G401 (cell line): Measurements from ENCODE around the gene OTOGL. TPM values are rescaled to one million over a fixed set of nuclear protein-coding genes. Genes with fewer than 3 reads are reported as not detected.

Experiments
- DNase-seq: peaks from one replicate; pipeline ENCODE4 v3.0.0-alpha.2; 2015; ENCODE audit warnings: low spot score
- in situ Hi-C: cut with HindIII; loops from 2 replicates; pipeline ENCODE4 v1.10.0; 2016; ENCODE audit warnings: low sequenced_read_pairs, mixed read lengths
- total RNA-seq: library from RNA; depleted of rRNA; stranded (reverse); fragments of >200 nt; shearing (Covaris generic); gene quantifications from 2 replicates; pipeline ENCODE4 v1.2.3, GENCODE V29; 2014

The OTOGL gene
- total RNA-seq, 1 experiment from 2014 or later = not detected

DNA sequence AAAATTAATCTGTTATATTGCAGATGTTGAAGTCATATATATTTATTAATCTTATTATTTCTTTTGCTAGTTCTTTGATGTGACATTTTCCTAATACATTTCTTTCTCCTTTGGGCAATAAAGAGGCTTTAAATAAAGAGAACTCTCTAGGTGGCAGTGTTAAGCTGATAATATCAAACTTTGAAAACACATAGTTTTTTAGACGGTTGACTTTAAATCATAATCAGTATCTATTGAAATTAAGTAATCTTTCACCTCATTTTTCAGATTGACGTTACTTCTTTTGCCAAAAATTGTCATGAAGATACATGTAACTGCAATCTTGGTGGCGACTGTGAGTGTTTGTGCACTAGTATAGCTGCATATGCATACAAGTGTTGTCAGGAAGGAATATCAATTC, 213.9 kb downstream of the OTOGL start:
- in situ Hi-C loops = no loop called here
- DNase-seq = no peak

DNA sequence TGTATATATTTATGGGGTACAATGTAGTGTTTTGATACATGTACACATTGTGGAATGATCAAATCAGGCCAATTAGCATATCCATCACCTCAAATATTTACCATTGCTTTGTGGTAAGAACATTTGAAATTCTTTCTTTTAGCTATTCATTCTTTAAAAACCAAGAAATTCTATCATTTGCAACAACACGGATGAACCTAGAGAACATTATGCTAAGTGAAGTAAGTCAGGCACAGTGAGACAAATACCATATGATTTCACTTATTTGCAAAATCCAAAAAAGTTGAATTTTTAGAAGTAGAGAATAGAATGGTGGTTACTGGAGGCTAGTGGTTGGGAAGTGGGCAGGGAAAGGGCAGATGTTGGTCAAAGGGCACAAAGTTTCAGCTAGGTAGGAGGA, 215.4 kb downstream of the OTOGL start:
- in situ Hi-C loops = no loop called here
- no peak for DNase-seq

DNA sequence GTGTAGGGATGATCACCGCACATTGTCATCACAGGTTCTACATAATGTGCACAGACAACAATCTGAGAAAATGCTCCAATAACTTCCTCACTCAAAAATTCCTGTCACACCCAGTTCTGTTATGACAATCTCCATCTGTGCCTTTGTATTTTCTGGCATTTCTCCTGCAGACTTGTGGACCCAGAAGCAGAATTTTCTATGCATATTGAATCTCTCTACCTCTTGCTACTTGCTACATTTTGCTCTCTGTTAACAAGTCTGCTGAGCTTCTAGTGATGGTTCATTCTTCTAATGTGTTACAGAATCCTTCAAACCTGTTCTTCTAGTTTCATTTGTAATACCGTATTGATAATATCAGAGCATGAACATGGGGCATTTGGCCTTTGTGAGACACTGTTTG, 216.9 kb downstream of the OTOGL start:
- in situ Hi-C loops = no loop called here
- DNase-seq = peak; percentile 90

DNA sequence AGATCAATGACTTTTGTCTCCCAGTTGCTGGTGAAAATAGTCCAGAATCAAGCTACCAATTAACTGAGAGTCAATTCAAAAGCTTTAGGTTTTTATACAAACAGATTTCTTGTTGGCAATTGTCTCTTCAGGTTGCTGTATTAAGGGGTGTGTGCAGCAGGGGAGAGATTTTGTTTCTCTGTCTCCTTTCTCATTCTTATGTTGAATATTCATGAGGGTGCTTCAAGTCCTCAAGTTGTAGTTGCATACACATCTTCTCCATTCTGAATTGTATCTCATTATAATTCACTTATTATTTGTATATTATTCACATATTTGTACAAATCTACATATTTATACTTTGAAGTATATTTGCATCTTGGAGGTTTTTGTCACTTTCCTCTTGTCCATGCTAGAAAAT, 218.0 kb downstream of the OTOGL start:
- peak; percentile 23 for DNase-seq

DNA sequence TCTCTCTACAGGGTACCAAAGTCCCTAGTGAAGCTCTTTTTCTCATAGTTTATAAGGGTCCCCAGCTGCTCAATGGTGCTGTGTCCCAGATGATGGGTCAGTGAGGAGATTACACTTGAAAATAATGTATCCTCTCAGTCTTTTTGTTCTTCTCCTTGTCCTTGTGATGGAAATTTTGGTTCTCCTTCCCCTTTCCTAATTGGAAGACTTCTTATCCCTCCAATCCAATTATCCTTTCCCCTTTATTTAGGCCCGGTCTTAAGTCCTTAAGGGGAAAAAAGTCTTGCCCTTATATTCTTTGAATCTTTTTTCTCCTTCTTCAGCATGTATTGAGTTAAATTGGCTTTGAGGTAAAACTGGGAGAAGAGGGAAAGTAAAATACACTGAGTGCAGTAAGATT, 218.6 kb downstream of the OTOGL start:
- in situ Hi-C loops = no loop called here
- DNase-seq = no peak

More for the DNA sequence above, 218.0 kb downstream of the OTOGL start:
- in situ Hi-C loops = no loop called here

DNA sequence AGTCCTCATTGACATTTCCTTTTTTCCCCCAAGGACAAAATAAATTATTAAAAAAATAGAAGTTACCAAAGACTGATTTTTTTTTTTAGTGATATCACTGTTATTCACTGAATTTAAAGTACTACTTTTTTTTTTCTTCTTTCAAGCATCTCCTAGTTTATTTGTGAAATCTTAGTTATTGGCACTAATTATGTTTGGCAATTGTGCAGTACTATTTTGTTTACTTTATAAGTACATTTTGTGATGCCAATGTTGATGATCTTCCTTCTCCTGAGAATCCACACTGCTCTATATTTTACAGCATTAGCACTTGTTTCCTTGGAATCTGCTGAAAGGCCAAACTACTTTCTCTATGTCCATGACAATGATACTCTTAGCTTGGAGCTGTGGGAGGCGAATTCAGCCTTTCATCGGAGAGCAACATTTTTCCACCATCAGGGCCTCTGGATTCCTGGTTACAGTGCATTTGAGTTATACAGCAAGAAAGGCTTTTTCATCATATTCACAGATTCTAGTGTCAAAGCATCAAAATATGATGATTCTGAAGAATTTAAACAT, 220.9 kb downstream of the OTOGL start:
- in situ Hi-C loops = no loop called here
- DNase-seq = no peak

DNA sequence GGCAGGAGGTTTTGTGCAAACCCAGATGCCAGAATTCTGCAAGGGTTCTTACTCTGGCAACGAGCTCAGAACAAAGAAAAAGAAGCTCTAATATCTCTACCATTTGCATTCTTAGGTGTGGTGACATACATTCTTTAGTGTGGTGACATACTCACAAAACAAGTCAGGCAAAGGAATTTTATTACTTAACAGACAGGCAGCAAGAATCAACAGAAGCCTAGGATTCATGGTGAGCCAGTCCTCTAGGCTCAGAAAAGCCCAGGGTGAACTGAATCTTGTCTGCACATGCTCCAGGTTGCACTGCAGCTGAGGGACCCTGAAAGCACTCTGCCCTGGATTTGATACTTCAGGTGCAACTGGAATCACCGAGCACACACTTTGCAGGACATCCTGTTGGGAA, 222.3 kb downstream of the OTOGL start:
- DNase-seq = no peak
- in situ Hi-C loops = no loop called here

DNA sequence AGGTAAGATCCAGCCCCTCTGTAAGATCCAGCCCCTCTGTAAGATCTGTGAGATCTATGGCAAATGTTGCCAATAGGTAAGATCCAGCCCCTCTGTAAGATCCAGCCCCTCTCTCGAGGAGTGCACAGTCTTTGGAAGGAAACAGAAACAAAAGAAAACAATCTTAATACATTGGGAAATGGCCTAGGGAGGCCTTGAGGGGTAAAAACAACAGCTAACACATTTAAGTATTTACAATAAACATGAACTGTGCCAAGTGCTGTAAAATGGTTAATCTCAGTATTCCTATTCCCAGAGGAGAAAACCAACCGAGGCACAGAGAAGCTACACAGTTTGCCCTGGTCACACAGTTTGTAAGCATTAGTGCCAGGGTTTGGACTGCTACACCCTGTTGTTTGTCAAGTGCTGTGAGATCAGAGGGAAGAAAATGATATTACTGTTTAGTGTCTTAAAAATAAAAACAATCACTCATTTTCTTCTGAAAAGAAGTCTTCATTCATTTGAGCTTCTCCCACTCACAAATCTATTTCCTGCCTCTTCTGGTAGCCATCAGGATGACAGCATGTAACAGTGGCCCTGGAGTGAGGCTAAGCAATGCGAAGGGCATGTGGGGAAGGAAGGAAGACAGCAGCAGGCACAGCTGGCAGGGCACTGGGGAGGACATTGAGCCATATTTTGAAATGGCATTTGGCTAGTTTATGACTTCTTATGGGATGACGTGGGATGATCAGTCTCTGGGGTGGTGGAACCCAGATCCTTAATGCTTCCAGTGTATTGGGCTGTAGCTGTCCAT, 226.0 kb downstream of the OTOGL start:
- in situ Hi-C loops = no loop called here
- no peak for DNase-seq

DNA sequence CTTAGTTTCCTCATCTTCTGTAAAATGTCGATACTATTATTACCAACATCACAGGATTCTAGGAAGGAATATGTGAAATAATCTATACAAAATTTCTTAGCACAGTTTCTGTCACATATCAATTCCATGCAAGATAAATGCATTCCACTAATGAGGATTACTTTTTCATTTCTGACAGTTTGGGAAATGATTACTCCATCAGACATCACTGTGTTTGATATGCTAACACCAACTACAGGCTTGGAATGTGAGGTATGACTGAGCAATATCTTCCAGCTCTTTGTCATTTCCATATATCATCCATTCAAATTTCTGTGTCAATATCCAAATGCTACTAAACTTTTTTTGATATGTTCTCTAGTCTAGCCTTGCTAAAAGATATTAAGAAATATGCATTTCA, 233.5 kb downstream of the OTOGL start:
- no peak for DNase-seq
- in situ Hi-C loops = no loop called here

DNA sequence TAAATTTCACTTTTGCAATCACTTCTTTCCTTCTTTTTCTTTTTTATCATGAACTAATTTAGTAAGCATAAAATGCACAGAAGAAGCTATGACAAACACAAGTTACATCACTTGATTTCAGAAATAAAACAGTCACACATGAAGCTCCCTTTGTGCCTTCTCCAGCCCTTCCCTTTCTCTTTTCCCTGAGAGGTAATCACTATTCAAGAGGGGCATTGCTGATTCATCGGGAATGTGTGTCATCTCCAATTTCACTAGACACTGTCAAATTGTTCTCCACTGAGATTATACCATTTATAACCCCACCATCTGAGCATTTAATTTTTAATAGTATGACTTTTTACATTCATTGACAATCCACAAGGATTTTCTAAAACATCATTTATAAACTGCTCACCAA, 253.1 kb downstream of the OTOGL start:
- DNase-seq = no peak
- in situ Hi-C loops = no loop called here

DNA sequence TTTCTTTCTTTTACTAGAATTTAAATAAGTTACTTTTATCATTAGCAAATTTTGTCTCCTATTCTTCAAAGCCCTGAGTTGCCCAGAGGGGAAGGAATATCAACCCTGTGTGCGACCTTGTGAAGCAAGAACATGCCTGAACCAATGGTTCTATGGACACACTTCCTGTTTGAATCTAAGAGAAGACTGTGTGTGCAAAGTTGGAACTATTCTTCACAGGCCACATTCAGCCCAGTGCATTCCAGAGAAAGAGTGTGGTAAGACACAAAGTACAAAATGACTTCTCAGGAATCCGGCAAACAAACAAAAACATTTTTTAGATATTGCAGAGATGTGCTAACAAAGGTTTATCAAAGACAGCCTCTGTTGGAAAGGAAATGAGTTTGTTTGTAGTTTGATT, 253.9 kb downstream of the OTOGL start:
- no peak for DNase-seq
- in situ Hi-C loops = no loop called here

DNA sequence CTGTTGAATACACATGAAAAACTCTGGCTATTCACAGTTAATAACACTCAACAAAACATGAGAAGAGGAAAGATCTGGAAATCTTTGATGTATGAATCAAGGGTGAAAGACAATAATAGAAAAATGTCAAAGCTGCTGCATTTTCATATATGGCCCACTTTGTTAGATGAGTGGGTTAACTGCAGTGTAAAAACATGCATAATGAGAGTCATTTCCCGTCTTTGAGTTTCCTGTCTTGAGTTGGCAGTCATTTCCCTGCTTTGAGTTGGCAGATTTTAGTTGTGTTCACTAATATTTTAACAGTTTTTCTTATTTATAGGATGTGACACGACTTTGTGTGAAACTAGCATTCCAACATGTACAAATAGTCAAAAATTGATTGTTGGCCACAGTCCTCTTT, 256.8 kb downstream of the OTOGL start:
- no peak for DNase-seq
- in situ Hi-C loops = no loop called here

DNA sequence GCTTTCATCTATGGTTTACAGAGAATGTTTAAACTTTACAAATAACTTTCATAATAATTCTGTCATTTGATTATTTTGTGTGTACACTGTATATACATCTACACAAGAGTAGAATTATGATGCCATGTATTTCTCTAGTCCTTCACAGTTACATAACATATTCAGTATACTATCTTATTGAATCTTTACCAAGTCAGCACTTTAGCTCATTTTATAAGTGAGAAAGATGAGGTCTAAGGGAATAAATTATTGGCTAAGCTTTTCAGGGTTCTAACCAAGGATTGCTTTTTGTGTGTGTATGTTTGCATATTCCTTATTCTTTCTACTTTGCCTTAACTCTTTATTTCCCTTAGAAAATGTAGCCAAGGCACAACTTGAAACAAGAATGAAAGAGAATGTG, 260.4 kb downstream of the OTOGL start:
- no peak for DNase-seq
- in situ Hi-C loops = no loop called here

DNA sequence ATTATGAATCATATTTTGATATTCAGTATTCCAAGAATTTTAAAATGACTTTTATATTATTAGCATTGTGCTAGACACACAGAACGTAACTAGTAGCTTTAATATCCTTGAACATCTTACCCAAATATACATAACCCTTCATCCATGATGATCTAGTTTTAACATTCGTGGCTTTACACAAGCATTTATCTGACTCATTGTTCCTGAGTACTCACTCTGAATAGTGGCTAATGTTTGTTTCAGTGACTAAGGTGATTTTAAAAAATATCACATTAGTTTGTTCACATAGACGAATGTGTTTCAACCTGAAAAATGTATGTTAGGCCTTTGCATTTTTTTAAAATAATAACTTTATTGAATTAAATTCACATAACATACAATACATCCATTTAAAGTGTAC, 264.7 kb downstream of the OTOGL start:
- in situ Hi-C loops = no loop called here
- DNase-seq = no peak

DNA sequence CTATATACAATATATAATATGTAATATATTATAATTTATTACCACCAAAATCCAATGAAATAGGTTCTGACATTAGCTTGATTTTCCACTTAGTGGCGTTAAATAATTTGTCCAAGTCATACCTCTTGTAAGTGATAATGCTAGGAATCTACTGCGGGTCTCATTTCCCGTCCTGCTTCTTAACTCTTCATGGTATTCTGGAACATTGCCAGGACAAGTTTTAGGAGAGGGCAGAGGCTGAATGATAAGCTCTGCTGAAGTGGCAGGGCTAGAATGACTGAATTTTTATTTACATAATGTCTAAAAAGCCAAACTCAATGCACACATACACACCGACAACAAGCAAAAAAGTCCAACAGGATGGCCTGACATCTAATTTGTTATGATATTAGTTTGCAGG, 274.3 kb downstream of the OTOGL start:
- in situ Hi-C loops = no loop called here
- DNase-seq = no peak

DNA sequence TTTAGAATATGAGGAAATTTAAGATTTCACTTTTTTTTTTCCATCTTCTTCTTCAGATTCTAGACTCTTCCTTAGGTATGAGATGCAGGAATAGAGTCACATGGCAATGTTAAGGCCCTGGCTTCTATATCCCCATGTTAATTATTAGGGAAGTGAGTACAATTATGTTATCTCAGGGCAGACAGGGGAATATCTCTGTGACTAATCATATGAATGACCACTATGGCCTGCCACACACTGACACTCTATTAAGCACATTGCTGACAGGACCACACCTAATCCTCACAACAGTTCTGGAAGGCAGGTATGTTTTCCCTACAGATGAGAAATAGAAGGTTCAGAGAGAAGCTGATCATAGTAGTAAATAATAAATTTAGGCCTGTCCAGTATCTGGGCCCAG, 275.3 kb downstream of the OTOGL start:
- DNase-seq = no peak

DNA sequence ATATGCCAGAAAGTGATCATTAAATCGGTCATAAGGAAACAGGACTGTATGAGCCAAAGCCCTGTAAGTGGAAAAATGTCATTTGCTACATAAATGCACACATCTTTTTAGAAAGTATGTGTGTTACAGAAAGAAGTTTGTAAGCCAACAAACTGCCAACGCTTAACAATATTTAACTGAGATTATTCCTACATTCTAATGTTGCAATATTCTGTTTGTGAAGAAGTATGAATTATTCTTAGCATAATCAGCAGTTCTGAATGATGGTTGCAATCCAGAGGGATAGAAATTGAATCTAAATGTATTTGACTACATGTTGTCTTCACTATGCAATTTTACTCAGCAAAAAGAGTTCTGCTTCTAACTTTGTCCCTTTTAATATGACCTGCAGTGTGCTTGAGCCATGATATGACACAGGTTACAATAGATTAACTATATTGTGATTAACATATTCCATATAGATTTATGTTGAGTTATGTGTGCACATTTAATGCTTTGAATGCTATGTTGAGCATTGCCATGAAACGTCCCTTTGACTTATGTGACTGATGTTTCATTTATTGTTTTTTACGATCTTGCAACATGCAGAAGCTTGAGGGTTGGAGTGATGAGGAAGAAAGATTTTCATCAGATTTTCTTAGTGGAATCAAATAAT, 277.9 kb downstream of the OTOGL start:
- in situ Hi-C loops = no loop called here

More for the DNA sequence above, 275.3 kb downstream of the OTOGL start:
- in situ Hi-C loops = no loop called here

DNA sequence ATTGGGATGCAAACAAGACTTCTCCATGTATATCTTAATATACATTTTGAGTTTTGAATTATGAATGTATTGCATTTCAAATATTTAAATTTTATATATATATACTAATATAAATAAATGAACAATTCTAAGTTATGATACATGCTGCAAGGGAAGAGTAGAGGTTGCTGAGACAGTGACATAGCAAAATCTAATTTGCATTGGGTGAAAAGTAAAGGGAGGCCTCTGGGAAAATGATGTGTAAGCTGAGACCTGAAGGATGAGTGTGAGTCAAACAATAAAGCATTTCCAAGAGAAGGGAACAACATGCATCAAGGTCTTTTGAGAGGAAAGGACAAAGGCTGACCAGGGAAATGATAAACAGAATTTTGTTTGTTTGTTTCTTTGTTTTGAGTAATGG, 281.8 kb downstream of the OTOGL start:
- no peak for DNase-seq
- in situ Hi-C loops = no loop called here

More for the DNA sequence above, 277.9 kb downstream of the OTOGL start:
- DNase-seq = no peak

DNA sequence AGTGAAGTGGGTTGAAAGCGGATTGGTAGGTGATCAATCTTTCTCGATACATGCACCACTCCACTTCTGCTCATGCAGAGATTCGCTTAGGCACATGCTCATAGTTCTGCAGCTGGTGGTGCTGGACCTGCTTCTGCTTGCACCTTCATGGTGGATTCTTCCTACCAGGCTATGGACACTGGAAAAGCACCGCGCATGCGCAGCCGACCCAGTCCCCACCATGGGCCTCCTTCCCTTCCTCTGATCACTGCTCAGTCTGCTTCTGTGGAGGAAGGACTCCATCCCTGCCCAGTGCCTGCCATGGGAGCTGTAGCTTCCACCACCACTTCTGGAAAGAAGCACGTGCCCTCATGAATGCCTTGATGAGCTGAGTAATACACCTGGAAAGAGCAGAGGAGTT, 282.9 kb downstream of the OTOGL start:
- in situ Hi-C loops = no loop called here
- DNase-seq = no peak

DNA sequence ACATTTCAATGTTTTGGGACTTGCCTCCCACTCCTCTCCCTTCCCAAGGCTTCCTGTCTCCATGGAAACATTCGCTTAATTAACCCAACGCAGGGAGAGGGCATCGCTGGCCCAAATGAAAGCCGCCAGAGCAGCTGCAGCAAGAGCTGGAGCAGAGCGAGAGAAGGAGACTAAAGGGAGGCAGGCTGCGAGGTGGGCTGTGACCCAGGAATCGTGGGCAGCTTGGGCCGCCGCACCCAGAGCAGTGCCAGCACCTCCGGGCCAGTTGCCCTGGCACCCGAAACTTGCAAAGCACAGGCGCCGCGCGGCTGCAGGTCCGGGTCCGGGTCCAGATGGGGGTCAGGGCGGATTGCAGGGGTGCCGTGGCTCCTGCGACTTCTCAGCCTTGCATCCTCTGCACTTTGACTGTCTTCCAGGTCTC, 301.2 kb downstream of the OTOGL start:
- peak; percentile 32 for DNase-seq
- in situ Hi-C loops = no loop called here

DNA sequence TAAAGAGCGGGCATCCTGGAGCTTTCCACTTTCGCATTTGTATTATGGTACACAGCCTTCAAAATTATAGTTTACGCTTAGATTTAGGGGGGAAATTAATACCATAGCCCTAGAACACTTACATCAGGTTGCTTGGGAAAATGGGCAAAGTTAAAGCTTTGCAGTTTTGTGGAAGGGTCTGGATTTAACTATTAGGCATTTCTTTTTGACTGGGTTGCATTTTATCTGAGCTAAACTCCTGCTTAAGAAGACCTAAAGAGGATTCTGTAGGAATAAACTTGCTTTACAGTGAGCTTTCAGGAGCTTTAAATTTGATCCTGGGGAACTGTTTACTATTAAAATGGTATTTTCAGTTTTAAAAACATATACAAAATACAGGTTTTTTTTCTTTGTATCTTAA, 301.9 kb downstream of the OTOGL start:
- DNase-seq = no peak
- in situ Hi-C loops = no loop called here
